ENCODE results near the gene GNPNAT1.

GNPNAT1 gene

DNA sequence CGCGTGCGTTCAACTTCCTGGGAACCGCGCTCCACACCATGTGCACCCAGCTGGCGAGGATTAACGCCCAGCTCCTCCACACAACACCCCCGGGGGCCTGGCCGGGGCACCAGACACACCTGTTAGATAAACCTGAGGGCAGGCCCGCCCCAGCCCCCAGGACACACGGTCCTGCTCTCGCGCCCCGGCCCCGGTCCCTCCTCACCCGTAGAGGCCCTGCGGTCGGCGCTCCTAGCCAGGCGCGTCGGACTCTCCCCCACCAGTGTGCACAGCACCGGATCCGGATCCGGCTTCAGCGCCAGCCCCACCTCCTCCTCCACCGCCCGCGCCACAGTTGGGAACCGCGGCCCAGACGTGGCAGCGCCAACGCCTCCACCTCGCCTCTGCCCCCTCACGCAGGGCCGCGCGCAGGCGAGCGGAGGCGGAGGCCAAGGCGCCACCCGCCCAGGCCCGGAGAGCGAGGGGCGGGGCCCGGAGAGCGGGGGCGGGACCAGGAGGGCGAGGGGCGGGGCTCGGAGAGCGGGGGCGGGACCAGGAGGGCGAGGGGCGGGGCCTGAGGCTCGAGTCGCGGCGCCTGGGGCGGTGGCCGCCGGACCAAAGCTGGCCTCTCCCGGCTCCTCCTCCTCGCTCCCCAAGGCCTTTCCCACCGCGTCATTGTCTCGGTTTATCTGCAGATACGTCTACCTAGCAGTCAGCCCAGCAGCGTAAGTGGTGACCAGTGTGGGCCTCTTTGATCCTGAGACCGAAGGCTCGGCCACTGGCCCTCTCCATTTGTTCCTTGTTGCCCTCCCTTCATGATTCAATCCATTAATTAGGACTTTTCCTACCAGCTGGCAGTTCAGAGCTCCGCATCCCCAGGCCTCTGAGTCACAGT, at the start of gene GNPNAT1:
GNPNAT1 (minus strand) TSS at position 385 of the 874 bp plus-strand sequence. CDS start 6,957 bp downstream, outside the sequence.
- DNase-seq, result peak; percentile 53

DNA sequence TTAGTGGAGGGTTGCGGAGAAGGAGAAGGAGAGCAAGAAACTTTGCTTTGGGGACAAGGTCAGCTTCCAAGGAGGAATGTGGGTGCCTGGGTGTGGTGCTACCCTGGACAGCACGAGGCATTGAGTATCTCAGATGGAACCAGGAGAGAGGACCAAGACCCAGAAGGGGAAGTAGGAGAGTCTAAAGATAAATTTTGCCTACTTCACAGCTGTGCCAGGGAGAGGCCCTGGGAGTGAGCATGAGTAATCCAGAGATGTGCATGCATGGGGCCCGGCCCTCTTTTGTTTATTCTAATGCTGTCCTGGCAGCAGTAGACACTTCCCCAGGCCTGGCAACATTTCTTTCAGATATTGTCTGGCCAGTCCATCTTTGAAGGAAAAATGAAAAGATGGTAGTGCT, 49.5 kb upstream of the GNPNAT1 start:
- DNase-seq, result no peak

DNA sequence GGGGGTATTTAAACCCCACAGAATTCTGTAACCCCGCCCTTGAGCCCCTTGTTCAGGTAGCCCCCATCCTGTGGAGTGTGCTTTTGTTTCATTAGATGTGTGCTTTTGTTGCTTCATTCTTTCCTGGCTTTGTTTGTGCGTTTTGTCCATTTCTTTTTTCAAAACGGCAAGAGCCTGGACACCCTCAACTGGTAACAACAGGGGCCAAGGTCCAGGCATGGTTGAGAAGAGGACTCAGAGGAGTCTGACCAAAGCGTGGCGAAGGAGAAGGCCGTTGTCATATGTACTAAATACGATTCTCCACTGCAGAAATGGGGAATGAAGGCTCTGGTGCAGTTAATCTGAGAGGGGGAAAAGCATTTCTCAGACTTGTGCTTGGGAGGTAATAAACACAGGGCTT, 46.0 kb upstream of the GNPNAT1 start:
- DNase-seq, result no peak

DNA sequence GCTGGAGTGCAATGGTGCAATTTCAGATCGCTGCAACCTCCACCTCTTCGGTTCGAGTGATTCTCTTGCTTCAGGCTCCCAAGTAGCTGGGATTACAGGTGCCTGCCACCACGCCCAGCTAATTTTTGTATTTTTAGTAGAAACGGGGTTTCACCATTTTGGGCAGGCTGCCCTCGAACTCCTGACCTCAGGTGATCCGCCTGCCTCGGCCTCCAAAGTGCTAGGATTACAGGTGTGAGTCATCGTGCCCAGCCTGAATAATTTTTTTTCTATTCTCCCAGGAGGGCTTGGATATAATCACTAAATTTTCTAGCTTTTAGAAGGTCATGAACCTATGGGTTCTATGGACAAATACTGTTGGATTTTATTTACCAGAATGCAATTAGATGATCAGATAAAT, 44.7 kb upstream of the GNPNAT1 start:
- no peak for DNase-seq

DNA sequence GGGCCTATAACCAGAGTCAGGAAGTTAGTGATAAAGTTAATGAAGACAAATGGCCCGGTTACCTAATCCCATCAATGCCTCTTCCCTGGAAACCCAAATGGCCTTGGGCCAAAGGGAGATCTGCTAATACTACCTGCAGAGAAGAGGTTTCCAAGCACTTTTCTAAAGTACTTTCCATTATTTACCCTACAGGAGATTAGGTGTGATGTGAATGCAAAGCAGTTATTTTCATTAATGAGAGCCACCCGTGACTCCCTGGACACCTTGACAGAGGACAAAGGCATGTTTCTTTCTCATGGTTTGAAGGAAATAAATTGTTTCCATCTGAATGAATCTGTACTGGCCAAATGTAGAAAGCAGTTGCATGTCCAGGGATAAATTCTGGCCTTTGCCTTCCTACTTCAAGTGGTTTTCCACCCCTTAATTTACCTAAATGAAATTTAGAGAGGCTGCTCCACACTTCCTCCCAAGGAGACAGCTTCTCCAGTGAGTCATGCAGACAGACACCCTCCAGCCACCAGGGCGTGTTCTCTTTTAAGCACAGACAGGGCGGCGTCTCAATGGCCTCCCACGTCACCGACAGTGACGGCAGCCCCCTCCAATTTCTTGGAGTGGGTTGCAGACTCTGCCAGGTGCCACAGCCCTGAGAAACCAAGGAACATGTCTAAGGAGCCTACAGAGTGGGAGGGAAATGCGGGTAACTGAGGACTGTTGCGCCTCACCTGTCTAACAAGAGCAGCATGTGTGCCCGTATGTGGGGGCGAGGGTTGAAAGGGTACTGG, 43.9 kb upstream of the GNPNAT1 start:
- no peak for DNase-seq

DNA sequence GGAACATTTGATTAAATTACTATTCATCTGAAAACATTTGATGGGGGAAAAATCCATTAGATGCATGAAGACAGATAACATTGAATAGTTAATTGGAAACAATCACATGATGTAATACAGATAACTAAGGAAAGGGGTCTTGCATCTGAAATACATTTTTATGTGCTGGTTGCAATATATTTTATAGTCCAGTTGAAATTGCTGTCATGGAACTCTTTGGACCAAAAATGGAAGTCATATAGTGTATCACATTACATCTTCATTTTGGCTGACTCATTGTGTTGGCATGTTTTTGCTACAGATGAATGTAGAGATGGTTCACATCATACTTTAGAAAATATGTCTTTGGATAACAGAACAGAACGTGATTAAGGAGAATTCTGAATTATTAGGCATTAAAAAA, 43.0 kb upstream of the GNPNAT1 start:
- DNase-seq, result no peak

DNA sequence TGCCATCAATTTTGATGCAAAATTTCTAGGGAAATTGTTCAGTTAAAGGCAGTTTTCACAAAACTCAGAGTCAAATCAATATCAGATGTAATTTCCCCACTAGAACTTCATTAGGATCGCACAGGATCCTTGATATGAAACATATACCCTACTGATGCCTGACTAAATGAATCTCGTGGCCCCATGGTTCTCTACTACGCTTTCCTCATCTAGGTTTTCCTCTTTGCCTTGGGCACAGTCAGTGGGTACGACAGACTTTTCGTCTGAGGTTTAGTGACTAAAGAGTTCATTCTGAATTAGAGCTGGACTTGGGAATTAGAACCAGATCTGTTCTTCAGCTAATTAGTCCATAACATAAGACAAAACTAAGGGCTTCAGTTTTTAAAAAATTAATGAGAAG, 42.5 kb upstream of the GNPNAT1 start:
- no peak for DNase-seq

DNA sequence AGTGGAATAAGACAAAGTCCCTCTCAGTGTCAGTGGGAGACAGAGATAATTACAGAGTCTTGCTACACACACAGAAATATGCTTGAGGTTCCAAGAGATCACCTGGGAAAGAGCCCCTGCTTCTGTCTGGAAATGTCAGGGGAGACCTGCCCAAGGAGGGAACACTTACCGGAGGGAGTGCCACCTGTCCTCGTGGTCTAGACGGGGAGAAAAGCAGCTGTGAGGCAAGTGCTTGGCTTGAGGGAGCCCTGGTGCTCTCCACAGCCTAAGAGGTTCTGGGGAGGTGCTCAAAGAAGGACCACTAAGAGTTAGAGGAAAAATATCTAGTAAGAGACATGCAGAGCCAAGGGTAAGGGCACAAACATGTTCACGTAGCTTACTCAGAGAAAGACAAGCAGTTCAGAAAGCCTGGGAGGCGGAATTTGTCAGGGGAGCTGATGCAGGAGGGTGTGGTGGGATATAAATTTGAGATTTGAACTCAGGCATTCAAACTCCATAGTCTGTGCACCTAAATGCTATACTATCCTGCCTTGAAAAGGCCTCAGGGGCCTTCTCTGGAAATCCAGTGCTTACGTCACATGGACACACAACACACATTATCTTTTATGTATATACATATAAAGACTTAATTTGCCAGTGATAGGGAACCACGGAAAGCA, 38.2 kb upstream of the GNPNAT1 start:
- DNase-seq, result no peak

DNA sequence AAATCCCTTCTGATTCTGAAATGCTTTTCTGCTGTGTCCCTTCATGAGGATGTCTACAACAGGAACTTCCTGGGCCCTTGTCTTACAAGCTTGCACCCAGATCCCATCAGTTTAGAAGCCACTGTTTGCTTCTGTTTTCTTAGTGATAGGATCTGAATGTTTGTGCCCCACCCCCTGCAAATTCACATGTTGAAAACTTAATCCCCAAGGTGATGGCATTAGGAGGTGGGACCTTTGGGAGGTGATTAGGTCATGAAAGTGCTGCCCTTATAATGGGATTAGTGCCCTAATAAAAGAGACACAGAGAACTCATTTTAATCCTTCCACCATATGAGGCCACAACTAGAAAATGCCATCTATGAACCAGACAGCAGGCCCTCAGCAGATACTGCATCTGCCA, 36.0 kb upstream of the GNPNAT1 start:
- DNase-seq, result no peak

DNA sequence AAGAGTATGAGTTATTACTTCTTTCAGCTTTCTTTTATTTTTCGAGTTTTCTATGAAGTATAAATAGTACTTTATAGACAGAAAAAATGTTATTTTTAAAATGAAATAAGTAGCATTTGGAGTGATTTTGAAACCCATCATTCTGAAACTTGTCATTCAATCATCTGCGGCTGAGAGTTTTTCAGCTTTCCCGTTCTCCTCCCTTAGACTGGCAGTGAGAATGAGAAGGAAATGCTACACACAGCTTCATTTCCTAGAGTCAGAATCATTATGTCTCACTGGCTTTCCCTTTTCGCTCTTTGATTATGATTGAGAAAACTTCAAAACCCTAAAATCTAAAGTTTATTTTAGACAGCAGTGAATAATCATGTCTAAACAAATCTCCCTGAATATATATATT, 33.7 kb upstream of the GNPNAT1 start:
- no peak for DNase-seq

DNA sequence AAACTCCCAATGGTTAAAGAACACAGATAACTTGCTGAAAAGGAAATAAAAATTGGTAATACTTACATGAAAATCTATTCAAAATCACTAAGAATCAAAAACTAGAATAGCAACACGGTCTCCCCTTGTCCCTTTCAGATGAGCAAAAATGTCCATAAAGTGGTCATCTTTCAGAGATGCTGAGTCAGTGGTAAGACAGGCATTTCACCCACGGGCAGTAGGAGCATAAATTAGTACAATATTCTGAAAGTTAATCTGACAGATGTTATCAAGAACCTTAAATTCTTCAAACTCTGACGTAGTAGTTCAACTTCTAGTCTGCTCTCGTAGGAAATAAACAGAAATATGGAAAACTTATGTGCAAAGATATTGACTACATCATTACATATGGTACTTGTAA, 33.1 kb upstream of the GNPNAT1 start:
- DNase-seq, result no peak

DNA sequence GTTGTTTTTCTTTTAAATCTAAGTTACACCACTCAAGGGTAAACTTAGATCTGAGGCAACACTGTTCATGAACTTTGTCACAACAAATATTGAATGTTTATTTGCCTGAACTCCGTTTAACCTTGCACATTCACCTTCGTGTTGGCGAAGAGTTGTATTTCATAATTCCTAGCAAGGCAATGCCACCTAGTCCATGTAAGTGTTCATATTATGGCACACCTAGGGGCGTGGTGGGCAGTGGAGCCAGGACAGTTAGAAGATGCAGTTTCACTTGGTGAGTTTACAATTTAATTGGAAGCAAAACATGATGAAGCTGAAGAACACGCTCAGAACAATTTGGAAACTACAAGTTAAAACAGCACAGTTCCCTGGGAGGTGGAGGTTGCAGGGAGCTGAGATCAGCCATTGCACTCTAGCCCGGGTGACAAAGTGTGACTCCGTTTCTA, 30.4 kb upstream of the GNPNAT1 start:
- no peak for DNase-seq

DNA sequence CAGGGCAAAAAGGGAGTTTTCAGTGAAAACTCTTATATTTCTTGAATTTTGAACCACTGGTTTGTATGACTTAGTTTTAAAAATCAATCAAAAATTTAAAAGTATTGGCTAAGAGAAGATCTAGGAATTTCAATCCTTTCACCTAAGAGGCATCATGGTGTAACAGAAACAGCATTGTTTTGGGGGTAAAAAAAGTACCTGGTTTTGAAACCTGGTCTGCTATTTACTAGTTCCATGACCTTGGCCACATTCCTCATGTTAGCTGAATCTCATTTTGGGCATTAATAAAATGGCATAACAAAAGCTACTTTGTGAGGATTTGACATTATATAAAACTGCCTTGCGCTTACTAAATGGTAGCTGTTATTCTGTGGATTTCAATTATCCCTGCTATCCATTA, 16.7 kb upstream of the GNPNAT1 start:
- no peak for DNase-seq

DNA sequence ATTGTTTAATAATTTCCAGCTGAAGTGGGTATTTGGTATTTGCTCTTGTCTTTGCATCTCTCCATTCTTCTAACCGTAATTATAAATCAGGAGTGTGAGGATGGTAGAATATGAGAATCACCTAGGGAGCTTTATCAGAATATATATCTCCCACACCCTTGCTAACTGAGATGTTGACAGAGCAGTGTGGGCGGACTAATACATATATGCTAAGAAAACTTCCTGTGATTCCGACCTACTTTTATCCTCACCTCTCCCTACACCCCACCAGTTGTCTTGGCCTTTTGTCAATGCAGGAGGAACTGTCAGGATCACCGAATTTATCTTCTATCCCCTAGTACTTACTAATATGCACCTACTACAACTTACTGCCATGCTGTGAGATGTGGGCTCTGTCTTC, 14.7 kb upstream of the GNPNAT1 start:
- DNase-seq, result no peak

DNA sequence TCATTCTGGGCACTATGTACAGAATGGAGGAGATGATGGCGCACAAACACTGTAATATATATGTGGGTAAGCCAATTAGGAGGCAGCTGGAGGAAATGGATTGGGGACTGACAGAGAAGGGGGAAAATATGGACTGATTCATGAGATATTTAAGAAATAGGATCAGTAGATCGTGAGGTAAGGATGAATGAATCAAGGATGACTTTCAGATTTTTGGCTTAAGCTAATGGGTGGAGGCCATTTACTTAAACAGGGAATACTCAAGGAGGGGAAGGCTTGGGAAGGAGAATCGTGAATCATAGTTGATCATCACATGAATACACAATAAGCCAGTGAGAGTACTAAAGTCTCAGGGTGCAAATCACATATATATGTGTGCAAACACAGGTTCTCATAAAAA, 11.2 kb upstream of the GNPNAT1 start:
- no peak for DNase-seq

DNA sequence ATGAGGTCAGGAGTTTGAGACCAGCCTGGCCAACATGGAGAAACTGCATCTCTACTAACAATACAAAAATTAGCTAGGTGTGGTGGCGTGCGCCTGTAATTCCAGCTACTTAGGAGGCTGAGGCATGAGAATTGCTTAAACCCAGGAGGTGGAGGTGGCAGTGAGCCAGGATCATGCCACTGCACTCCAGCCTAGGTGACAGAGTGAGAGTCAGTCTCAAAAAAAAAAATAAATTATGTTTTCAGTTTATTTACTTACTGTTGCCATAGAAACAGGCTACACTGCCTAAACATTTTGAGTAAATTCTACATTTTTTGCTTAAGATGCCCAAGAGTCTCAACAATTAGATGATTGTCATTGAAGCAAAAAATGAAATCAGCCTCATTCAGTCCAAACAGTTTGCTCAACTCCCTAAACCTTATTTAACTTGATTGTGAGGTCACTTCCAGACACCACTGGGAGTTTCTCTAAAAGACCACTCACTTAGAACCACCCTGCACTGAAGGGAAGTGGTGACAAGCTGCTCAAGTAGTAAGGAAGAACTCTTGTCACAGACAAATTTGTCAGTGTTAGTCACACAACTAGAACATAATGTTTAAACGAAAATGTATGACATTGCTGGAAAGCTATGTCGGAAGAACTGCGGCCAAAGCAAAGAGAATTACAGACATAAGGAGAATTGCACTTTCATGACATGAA, 9.8 kb upstream of the GNPNAT1 start:
- no peak for DNase-seq

DNA sequence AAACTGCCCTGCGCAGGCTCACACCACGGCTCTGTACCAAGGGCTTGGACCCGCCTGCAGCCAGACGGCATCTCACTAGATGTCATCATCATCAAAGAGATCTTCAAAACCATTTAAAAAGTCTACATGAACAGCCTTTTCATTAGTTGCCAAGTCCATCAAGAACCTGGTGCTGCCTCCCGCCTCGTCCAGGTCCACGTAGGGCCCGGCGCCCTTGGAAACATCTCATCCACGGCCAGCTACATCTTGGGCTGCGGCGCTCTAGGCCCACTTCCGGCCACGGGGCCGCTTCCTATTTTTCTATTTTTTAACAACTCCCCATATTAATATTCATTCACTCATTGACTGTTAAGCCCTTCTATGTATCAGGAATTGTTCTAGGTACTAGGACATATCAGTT, 7.4 kb upstream of the GNPNAT1 start:
- no peak for DNase-seq

DNA sequence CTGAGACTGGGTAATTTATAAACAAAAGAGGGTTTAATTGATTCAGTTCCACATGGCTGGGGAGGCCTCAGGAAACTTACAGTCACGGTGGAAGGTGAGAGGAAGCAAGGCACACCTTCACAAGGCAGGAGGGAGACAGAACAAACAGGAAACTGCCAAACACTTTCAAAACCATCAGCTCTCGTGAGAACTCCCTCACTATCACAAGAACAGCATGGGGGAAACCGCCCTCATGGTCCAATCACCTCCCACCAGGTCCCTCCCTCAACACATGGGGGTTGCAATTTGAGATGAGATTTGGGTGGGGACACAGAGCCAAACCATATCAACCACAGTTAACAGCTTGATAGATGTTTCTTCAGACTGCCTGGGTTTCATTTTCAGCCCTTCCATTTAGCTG, 6.2 kb upstream of the GNPNAT1 start:
- no peak for DNase-seq

DNA sequence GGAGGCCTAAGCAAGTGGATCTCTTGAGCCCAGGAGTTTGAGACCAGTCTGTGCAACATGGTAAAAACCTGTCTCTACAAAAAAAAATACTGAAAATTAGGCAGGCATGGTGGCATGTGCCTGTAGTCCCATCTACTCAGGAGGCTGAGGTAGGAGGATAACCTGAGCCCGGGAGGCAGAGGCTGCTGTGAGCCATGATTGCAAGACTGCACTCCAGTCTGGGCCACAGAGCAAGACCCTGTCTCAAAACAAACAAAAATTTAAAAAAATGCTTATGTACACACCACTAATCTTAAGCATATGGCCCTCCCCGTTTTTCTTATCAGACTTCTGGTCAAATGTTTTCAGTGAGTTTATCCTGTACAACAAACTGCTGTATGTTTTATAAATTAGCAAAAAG, 1.7 kb upstream of the GNPNAT1 start:
- no peak for DNase-seq

DNA sequence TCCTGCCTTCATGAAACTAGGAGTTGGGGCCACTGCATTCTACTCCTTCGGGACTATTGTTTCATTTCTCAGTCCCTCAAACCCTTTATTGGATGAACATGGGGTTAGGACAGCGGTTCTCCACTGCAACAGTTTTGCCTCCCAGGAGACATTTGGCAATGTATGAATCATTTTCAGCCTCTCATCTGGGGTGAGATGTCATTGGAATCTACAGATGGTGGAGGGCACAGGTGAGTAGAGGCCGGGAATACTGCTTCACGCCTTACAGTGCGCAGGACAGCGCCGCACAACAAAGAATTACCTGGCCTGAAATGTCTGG, 649 bp upstream of the GNPNAT1 start:
- DNase-seq, result no peak

DNA sequence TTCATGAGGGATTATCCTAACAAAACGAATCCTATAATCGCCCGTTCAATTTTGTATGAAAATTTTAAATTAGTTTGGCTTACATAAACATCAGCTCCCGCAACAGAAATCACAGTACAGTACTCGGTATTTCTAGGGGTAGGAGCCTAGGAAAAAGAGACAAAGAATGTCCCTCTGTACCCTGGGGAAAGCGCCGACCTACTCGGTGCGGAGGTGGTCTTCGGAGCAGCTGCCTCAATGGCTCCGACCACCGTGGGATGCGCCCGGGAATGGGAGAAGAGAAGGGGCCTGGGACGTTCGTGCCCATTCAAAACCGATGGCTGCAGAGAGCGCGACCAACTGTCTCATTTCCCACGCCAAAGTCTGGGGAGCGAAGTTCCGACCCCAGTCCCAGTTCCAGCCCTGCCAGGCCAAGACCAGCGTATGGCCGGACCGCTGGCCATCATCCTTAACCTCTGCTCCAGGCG, 618 bp downstream of the GNPNAT1 start:
- no peak for DNase-seq

DNA sequence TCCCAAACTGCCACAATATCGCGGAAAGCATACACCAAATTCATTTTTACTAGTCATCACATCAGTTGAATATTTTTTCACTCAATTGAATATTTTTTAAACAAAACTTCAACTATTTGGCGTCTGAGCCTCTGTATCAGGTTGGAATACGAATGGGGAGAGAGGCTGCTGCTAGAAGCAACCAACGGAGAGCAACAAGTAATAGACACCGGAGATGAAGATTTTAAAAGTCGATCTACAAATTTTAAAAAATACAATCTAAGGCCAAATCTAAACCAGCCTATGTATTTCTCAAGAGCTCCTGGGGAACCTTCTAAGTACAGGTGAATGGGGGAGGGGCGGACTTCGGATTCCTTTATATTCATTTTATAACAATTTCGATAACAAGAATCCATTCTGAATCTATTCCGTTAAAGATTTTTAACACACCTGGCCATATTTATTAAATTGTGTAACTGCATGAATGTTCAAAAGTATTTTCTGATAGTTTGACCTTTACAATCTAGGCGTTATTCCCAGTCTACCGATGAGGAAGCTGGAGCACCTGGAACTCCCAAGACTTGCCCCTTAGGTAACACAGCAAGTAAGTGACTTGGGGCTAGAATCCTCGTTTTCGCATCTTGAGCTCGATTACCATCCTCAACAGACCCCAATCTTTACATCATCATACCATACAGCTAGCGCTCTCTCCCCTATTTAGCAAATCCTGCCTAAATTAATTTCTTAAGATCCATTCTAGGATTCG, 1.2 kb downstream of the GNPNAT1 start:
- DNase-seq, result peak; percentile 38
